Left ventricle myocardium inferior (tissue), 1 donor: ENCODE measurements around the gene FOXA1. TPM values are rescaled to one million over a fixed set of nuclear protein-coding genes. Genes with fewer than 3 reads are reported as not detected.

Experiments
- DNase-seq: peaks from one replicate; pipeline ENCODE4 v3.0.0-alpha.2; 2020
- H3K27ac ChIP-seq: fragments of 200-600 bp; replicated peaks from 2 replicates; pipeline ENCODE4 v1.8.0; 2021
- H3K27me3 ChIP-seq: fragments of 200-600 bp; 2 replicates; pipeline ENCODE4 v1.8.0; 2021; ENCODE audit warnings: low read depth
- H3K36me3 ChIP-seq: fragments of 200-600 bp; 2 replicates; pipeline ENCODE4 v1.8.0; 2021
- H3K4me1 ChIP-seq: fragments of 200-600 bp; 2 replicates; pipeline ENCODE4 v1.8.0; 2021
- H3K4me3 ChIP-seq: fragments of 200-600 bp; 2 replicates; pipeline ENCODE4 v1.8.0; 2021; ENCODE audit warnings: mild to moderate bottlenecking, moderate library complexity
- H3K9me3 ChIP-seq: fragments of 200-600 bp; replicated peaks from 2 replicates; pipeline ENCODE4 v1.8.0; 2021
- CTCF ChIP-seq: fragments of 200-600 bp; IDR thresholded peaks from 2 replicates; pipeline ENCODE4 v1.8.0; 2021; ENCODE audit warnings: antibody characterized with exemption, mild to moderate bottlenecking, borderline replicate concordance
- intact Hi-C: fragments of 100-400 bp; cut with micrococcal nuclease; formaldehyde crosslinking; loops from one replicate; pipeline ENCODE4 v1.11.0; 2022
- total RNA-seq: library from RNA; stranded (reverse); fragmentation: NEBNext Ultra II Directional; extraction: Animal tissue kit (Norgen Biotek cat#: 25700); gene quantifications from one replicate; pipeline ENCODE4 v1.2.1, GENCODE V29; 2021
- donor health status: DM: no; HTN: yes; CAD: no; lungs with severe emphysema.

Gene FOXA1
- total RNA-seq, 1 donor from 2014 or later, result not detected

GRCh38 chr14:37553935-37554550 lies 41.0 kb downstream of the FOXA1 start:
- H3K4me3 ChIP-seq, result no peak overlapping the region
- no peak overlapping the region for H3K27ac ChIP-seq
- no peak for TF ChIP-seq CTCF
- H3K4me1 ChIP-seq, result no peaks in the 10 kb centered on the region
- no peak for DNase-seq
- H3K27me3 ChIP-seq, result no peaks in the 10 kb centered on the region
- intact Hi-C loops, result no loop called here
- peaks cover 32% of the 10 kb centered on the region for H3K9me3 ChIP-seq
- H3K36me3 ChIP-seq, result peaks cover 5% of the 10 kb centered on the region

DNA sequence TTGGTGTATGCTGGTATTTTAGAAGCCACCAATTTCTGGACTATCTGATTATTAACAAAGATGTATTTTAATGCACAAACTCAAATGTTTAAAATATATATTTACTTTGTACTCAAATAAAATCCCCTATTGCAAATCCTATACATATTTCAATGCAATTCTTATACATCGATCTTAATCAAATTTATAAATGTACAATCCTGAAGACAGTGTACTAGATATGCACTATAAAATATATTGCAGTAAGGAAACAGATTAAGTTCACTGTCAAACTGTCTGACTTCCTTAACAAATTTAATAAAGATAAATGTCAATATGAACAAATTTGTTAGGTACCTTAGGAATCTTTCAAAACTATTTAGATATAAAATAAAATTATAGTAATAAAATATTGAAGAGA lies 43.9 kb downstream of the FOXA1 start:
- H3K4me1 ChIP-seq, result no peaks in the 10 kb centered on the region
- H3K4me3 ChIP-seq, result no peak overlapping the region
- H3K27ac ChIP-seq, result no peak overlapping the region
- peaks cover 22% of the 10 kb centered on the region for H3K9me3 ChIP-seq
- no peaks in the 10 kb centered on the region for H3K27me3 ChIP-seq
- TF ChIP-seq CTCF, result no peak
- DNase-seq, result no peak
- peaks cover 5% of the 10 kb centered on the region for H3K36me3 ChIP-seq
- intact Hi-C loops, result no loop called here

DNA sequence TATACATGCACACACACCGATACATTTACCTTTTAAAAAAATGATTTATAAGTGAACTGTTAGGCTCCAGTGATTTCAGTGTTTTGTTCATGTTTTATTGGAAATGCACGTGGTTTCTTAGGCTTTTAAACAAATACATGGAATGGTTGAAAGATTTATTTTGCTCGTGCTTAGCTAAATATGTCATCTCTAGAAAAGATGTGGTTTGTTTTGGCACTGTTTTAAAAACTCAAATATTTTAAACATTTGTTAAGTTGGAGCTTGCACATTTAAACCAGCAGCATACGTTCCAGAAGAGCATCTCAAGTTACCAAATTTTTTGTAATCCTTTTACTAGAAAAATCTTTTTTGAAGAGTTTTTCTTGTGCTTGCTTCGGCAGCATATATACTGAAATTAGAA lies 44.5 kb downstream of the FOXA1 start:
- Histone ChIP-seq H3K36me3 (peaks cover 5% of the 10 kb centered on the region), H3K9me3 (peaks cover 22% of the 10 kb centered on the region), H3K4me3 (no peak overlapping the region), H3K27ac (no peak overlapping the region), H3K27me3 (no peaks in the 10 kb centered on the region), H3K4me1 (no peaks in the 10 kb centered on the region)
- intact Hi-C loops, result no loop called here
- no peak for DNase-seq
- no peak for TF ChIP-seq CTCF

GRCh38 chr14:37546621-37547447 lies 48.2 kb downstream of the FOXA1 start:
- no peak overlapping the region for H3K27ac ChIP-seq
- H3K4me3 ChIP-seq, result no peak overlapping the region
- H3K27me3 ChIP-seq, result no peaks in the 10 kb centered on the region
- no peaks in the 10 kb centered on the region for H3K4me1 ChIP-seq
- H3K36me3 ChIP-seq, result no peaks in the 10 kb centered on the region
- intact Hi-C loops, result no loop called here
- no peaks in the 10 kb centered on the region for H3K9me3 ChIP-seq
- TF ChIP-seq CTCF, result no peak
- DNase-seq, result no peak

DNA sequence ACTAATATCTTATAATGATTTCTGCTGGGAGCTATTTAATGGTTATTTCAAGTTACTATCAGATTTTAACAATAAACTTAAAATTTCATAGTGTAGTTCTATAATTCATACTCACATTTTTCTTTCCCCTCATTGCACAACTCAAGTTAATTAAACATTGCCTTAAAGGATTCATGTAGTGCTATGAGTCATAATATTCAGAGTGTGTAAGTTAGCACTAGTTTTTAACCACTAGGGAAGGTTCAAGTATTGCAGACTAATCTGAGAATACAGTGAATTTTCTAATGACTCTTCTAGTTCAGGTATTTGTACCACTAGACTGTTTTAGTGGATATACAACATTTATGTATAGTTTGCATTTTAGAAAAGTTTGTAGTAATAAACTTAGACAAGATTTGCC lies 49.9 kb downstream of the FOXA1 start:
- intact Hi-C loops, result no loop called here
- Histone ChIP-seq H3K27ac (no peak overlapping the region), H3K27me3 (no peaks in the 10 kb centered on the region), H3K4me1 (no peaks in the 10 kb centered on the region), H3K9me3 (no peaks in the 10 kb centered on the region), H3K36me3 (no peaks in the 10 kb centered on the region), H3K4me3 (no peak overlapping the region)
- TF ChIP-seq CTCF, result no peak
- no peak for DNase-seq
